ENCODE data around the gene AHRR. TPM values are rescaled to one million over a fixed set of nuclear protein-coding genes. Genes with fewer than 3 reads are reported as not detected.

Gene AHRR
- total and polyA plus RNA-seq, 2 donors from 2014 or later = 0.71 to 1.7 TPM

- FAIRE-seq = no peak
- DNase-seq = peak in 3 of 5 donors; percentile 3 to 47 (median 30)
- no peak for TF ChIP-seq CTCF (IDR thresholded peaks at IDR 0.05; ENCODE audit: borderline replicate concordance, extremely low read depth, insufficient read depth)
- Histone ChIP-seq H3K27me3 (ENCODE audit: control insufficient read depth, insufficient read depth, low read length) (no peaks in the 10 kb centered on the region), H3K27ac (ENCODE audit: low read depth in 2 of 2, low read length in 2 of 2) (no peak overlapping the region), H3K4me1 (ENCODE audit: control insufficient read depth in 2 of 3, insufficient read depth in 2 of 3, low read depth in 1 of 3, low read length in 3 of 3) (no peaks in the 10 kb centered on the region), H3K4me3 (ENCODE audit: low read length in 3 of 3) (no peak overlapping the region), H3K9ac (ENCODE audit: low read length in 3 of 3) (no peak overlapping the region), H3K9me3 (ENCODE audit: control insufficient read depth in 2 of 3, insufficient read depth in 1 of 3, low read length in 3 of 3) (peaks cover 0 to 4% (median 0%) of the 10 kb centered on the region in 3 donors), H3K36me3 (ENCODE audit: control insufficient read depth in 2 of 3, insufficient read depth in 3 of 3, low read length in 3 of 3) (no peaks in the 10 kb centered on the region)
- intact Hi-C loops (cut with DNase I) = no loop called here
Measured at GRCh38 chr5:389197-389821, 67.8 kb downstream of the AHRR start.

DNA sequence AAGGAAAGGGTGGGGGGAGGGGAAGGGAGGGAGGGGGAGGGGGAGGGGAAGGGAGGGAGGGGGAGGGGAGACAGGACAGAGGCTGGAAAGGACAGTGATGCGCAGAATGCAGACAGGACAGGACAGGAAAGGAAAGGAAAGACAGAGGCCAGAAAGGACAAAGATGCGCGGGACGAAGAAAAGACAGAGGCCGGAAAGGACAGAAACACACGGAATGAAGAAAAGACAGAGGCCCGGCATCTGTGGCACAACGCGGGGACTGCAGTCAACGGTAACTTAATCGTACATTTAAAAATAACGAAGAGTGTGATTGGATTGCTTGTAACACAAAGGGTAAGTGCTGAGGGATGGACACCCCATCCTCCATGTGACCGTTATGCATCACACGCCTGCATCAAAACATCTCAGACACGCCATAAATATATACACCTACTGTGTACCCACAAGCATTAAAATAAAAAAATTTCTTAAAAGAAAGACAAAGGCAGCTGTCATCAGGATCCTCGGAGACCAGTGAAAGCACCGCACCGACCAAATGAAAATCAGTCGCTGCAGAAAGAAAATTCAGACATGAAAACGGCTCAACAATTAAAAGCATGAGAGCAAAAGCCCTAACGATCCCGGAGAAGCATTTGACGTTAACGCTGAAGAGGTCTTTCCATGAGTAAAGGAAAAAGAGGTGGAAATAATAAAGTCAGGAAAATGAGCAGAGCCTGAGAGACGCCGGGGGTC, 68.5 kb downstream of the AHRR start:
- DNase-seq = peak in 2 of 5 donors; percentile 4 to 22

DNA sequence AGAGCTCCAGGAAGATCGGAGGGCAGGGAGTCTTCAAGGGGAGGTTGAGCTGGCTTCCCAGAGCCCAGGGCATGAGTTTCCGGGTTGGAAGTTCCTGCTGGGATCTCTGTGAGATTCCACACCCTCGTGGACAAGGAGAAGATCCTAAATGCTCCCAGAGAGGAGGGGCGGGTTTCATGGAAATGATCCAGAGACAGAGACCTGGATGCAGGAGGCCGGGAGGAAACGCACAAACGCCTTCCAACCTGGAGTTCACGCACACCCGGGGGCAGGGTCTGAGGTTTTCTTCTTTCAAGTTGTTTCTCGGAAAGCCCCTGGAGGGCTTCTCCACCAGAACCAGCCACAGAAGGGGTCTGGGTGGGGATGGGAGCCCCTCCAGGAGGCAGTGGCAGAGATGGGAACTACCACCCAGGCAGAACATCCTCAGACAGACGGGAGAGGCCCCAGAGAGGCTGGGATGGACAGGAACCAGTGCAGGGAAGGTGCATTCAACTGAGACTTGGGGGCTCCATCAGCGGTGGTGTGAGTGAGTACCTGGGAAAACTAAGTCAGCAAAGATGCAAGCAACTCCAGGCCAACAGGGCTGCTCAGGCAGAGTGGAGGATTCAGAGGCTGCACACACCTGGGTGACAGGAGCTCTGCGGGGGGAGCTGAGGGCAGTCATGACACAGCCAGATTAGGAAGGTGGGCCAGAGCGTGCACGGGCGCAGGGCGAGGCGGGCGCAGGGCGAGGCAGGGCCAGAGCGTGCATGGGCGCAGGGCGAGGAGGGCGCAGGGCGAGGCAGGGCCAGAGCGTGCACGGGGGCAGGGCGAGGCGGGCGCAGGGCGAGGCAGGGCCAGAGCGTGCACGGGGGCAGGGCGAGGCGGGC, 69.3 kb downstream of the AHRR start:
- H3K36me3 ChIP-seq (ENCODE audit: control insufficient read depth in 2 of 3, insufficient read depth in 3 of 3, low read length in 3 of 3) = no peaks in the 10 kb centered on the region
- no peak for TF ChIP-seq CTCF (IDR thresholded peaks at IDR 0.05; ENCODE audit: borderline replicate concordance, extremely low read depth, insufficient read depth)
- no peak for FAIRE-seq
- no peak overlapping the region for H3K27ac ChIP-seq (ENCODE audit: low read depth in 2 of 2, low read length in 2 of 2)
- intact Hi-C loops (cut with DNase I) = no loop called here
- no peak overlapping the region for H3K9ac ChIP-seq (ENCODE audit: low read length in 3 of 3)
- DNase-seq = peak in 3 of 5 donors; percentile 7 to 38 (median 28)
- no peak overlapping the region for H3K4me3 ChIP-seq (ENCODE audit: low read length in 3 of 3)
- no peaks in the 10 kb centered on the region for H3K27me3 ChIP-seq (ENCODE audit: control insufficient read depth, insufficient read depth, low read length)
- no peaks in the 10 kb centered on the region for H3K4me1 ChIP-seq (ENCODE audit: control insufficient read depth in 2 of 3, insufficient read depth in 2 of 3, low read depth in 1 of 3, low read length in 3 of 3)
- no peaks in the 10 kb centered on the region for H3K9me3 ChIP-seq (ENCODE audit: control insufficient read depth in 2 of 3, insufficient read depth in 1 of 3, low read length in 3 of 3)

More for the DNA sequence above, 68.5 kb downstream of the AHRR start:
- Histone ChIP-seq H3K4me1 (ENCODE audit: control insufficient read depth in 2 of 3, insufficient read depth in 2 of 3, low read depth in 1 of 3, low read length in 3 of 3) (no peaks in the 10 kb centered on the region), H3K36me3 (ENCODE audit: control insufficient read depth in 2 of 3, insufficient read depth in 3 of 3, low read length in 3 of 3) (no peaks in the 10 kb centered on the region), H3K9me3 (ENCODE audit: control insufficient read depth in 2 of 3, insufficient read depth in 1 of 3, low read length in 3 of 3) (peaks cover 0 to 3% (median 0%) of the 10 kb centered on the region in 3 donors), H3K27me3 (ENCODE audit: control insufficient read depth, insufficient read depth, low read length) (no peaks in the 10 kb centered on the region), H3K9ac (ENCODE audit: low read length in 3 of 3) (no peak overlapping the region), H3K27ac (ENCODE audit: low read depth in 2 of 2, low read length in 2 of 2) (no peak overlapping the region), H3K4me3 (ENCODE audit: low read length in 3 of 3) (no peak overlapping the region)
- no peak for TF ChIP-seq CTCF (IDR thresholded peaks at IDR 0.05; ENCODE audit: borderline replicate concordance, extremely low read depth, insufficient read depth)
- FAIRE-seq = no peak
- intact Hi-C loops (cut with DNase I) = no loop called here
